HG03064 (cell line): ENCODE results near the gene CHMP1B.

Experiments used
- ATAC-seq: cut with Tn5 transposase; IDR thresholded peaks from one replicate; pipeline ENCODE4 v1.9.1; 2021; ENCODE audit warnings: low read depth; ENCODE audit not compliant: unreplicated experiment

CHMP1B gene

GRCh38 chr18:11897781-11898180 lies 46.6 kb downstream of the CHMP1B start:
- ATAC-seq, result no peak

- ATAC-seq, result no peak
Observed at GRCh38 chr18:11899063-11899462, 47.9 kb downstream of the CHMP1B start.

GRCh38 chr18:11901826-11902438 lies 50.7 kb downstream of the CHMP1B start:
- no peak for ATAC-seq

GRCh38 chr18:11902522-11903292 lies 51.5 kb downstream of the CHMP1B start:
- no peak for ATAC-seq
